ENCODE results near the gene UBN1.

Gene UBN1

DNA sequence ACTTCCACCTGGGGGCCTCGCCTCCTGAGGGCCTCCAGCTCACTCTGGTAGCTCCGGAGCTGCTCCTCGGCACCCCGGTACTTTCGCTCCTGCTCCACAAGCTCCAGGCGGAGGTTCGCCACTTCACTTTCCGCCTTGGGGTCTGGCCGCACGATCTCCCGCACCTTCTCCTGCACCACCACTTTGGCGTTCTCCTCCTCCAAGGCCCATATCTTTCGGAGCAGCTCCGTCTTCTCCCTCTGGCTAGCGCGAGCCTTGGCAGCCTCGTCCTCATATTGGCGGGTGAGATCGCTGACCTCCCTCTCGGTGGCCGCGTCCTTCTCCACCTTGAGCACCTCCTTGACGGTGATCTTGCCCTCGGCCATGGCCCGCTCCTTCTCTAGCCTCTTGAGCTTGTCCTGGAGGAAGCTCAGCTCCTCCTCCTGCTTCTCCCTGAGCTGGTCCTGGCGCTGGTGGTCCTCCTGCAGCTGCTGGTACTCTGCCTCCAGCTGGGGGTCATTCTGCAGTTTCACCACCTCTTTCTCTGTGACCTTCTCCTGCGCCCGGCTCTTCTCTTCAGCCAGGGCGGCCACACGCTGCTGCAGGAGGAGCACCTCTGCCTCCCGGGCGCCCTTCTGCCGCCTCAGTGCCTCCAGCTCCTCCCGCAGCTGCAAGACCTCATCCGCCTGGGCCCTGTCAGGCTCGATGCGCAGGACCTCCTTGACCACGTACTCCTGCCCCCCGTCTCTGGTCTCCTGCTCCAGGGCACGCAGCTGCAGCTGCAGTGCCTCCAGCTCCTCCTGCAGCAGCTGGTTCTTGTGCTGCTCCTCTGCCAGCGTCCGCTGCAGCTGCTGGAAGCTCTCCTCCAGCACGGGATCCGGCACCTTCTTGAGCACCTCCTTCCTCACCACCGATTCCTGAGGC lies 37.9 kb downstream of the UBN1 start:
- CTCF ChIA-PET: interaction anchor here (0.6 to 0.7 kb wide), 3 partner anchors 9 to 163 kb away, joined by 3 read pairs; no protein-coding TSS in a partner anchor
- H3K27ac ChIP-seq: peak overlapping the region; percentile 78
- TF ChIP-seq CTCF (conservative IDR thresholded peaks at IDR 0.05; ENCODE audit: low read depth): no peak
- POLR2A ChIA-PET (ENCODE audit: low non-redundant PET): no interaction called here
- no peak for DNase-seq (ENCODE audit: low spot score)

GRCh38 chr16:4886151-4886550 lies 38.9 kb downstream of the UBN1 start:
- ChIA-PET CTCF (no interaction called here), POLR2A (ENCODE audit: low non-redundant PET) (no interaction called here)
- TF ChIP-seq CTCF (conservative IDR thresholded peaks at IDR 0.05; ENCODE audit: low read depth): no peak
- peak overlapping the region; percentile 78 for H3K27ac ChIP-seq
- no peak for DNase-seq (ENCODE audit: low spot score)

- DNase-seq (ENCODE audit: low spot score): no peak
- peak overlapping the region; percentile 57 for H3K27ac ChIP-seq
- ChIA-PET CTCF (no interaction called here), POLR2A (ENCODE audit: low non-redundant PET) (no interaction called here)
- TF ChIP-seq CTCF (conservative IDR thresholded peaks at IDR 0.05; ENCODE audit: low read depth): no peak
Observed at GRCh38 chr16:4888428-4889135, 41.3 kb downstream of the UBN1 start.

DNA sequence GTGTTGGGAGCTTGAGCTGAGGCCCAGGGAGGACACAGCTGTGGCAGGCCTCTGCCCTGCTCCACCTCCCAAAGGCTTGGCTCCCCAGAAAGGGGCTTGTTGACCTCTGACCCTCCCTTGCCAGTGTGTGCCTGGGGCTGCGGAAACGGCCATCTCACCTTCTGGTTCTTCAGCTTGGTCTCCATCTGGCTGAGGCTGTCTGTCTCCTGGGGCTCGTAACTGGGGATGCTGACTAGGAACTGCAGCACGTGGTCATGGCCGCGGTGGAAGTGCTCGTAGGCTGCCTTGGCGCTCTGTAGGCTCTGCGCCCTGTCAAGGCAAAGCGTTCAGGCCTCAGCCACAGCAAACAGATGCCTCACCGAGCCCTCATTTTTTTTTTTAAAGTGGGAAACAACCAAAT lies 42.7 kb downstream of the UBN1 start:
- peak overlapping the region; percentile 57 for H3K27ac ChIP-seq
- POLR2A ChIA-PET (ENCODE audit: low non-redundant PET): no interaction called here
- TF ChIP-seq CTCF (conservative IDR thresholded peaks at IDR 0.05; ENCODE audit: low read depth): no peak
- no peak for DNase-seq (ENCODE audit: low spot score)
- CTCF ChIA-PET: no interaction called here

DNA sequence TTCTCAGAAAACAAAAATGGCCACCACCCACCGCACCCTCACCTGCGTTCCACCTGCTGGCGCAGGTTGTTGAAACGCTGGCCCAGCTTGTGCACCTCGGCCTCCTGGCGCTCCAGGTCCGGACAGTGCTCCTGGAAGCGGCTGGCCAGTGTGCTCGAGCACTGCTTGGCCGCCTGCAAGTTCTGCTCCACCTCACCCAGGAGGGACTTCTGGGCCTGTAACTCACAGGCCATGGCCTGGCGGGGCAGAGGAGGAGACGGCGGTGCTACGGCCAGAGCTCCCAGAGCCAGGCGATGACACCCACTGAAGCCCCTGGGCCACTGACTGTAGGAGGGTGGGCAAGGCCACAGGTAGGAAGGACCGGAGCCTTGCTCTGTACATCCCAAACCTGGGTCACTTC lies 43.4 kb downstream of the UBN1 start:
- ChIA-PET POLR2A (ENCODE audit: low non-redundant PET) (no interaction called here), CTCF (interaction anchor here (0.8 kb wide), 1 partner anchor 46 kb away, joined by 6 read pairs; the partner anchor contains the start of gene PPL)
- TF ChIP-seq CTCF (conservative IDR thresholded peaks at IDR 0.05; ENCODE audit: low read depth): no peak
- DNase-seq (ENCODE audit: low spot score): no peak
- peak overlapping the region; percentile 57 for H3K27ac ChIP-seq

DNA sequence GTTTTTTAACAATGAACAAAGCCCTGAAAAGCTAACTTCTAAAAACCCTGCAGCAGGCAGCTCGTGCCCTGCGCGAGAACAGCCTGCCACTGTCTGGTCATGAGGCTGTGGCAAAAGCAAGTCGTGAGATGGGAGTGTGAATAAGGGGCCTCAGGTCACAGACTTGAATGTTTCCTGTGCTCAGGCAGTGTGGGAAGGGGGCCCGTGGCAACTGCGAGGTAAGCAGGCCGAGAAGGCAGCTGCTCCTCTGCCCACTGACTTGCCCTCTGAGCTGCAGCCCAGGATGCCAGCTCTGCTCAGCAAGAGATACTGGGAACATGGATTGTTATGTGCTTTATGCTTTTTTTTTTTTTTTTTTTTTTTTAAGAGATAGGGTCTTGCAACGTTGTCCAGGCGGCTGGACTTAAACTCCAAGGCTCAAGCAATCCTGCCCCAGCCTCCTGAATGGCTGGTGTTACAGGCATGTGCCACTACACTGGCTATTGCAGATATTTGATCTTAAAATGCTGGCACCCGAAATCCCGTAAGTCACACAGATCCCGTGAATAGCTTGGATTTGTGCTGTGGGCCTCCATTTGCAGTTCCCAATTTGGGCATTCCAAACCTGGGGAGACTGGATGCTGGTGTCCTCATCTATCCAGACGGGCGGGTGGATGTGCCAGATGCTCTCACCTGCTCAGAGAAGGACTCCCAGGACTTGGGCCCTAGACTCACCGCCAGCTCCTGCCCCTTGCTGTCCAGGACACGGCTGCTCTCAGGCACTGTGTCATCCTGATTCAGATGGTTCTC lies 44.0 kb downstream of the UBN1 start:
- no peak for DNase-seq (ENCODE audit: low spot score)
- TF ChIP-seq CTCF (conservative IDR thresholded peaks at IDR 0.05; ENCODE audit: low read depth): no peak
- ChIA-PET CTCF (interaction anchor here (0.8 kb wide), 1 partner anchor 45 kb away, joined by 6 read pairs; the partner anchor contains the start of gene PPL), POLR2A (ENCODE audit: low non-redundant PET) (no interaction called here)
- H3K27ac ChIP-seq: peak overlapping the region; percentile 57
